Measurements from ENCODE around the gene GRIA4.

Gene GRIA4

GRCh38 chr11:105933695-105934094, 323.8 kb downstream of the GRIA4 start:
- Histone ChIP-seq H3K27ac (ENCODE audit: low read length) (no peak overlapping the region), H3K27me3 (ENCODE audit: low read depth, low read length) (no peaks in the 10 kb centered on the region), H2AFZ (ENCODE audit: low read depth, low read length) (no peak overlapping the region), H3K4me2 (ENCODE audit: low read length) (no peak overlapping the region), H3K79me2 (ENCODE audit: low read length) (no peaks in the 10 kb centered on the region), H3K9ac (ENCODE audit: low read length) (no peak overlapping the region), H4K20me1 (ENCODE audit: insufficient read depth, low read length) (no peaks in the 10 kb centered on the region), H3K4me1 (ENCODE audit: low read length) (no peaks in the 10 kb centered on the region), H3K4me3 (ENCODE audit: low read length) (no peak overlapping the region), H3K9me3 (ENCODE audit: insufficient read depth, low read length) (no peaks in the 10 kb centered on the region), H3K36me3 (replicated peaks; ENCODE audit: low read depth, low read length) (no peaks in the 10 kb centered on the region)
- TF ChIP-seq CTCF (IDR thresholded peaks at IDR 0.05; ENCODE audit: low read depth, low read length) (no peak), EZH2phosphoT487 (IDR thresholded peaks at IDR 0.05; ENCODE audit: low read depth) (no peak)

- no peak overlapping the region for H2AFZ ChIP-seq (ENCODE audit: low read depth, low read length)
- H3K79me2 ChIP-seq (ENCODE audit: low read length) = no peaks in the 10 kb centered on the region
- H3K9ac ChIP-seq (ENCODE audit: low read length) = no peak overlapping the region
- H3K36me3 ChIP-seq (replicated peaks; ENCODE audit: low read depth, low read length) = no peaks in the 10 kb centered on the region
- no peaks in the 10 kb centered on the region for H3K9me3 ChIP-seq (ENCODE audit: insufficient read depth, low read length)
- H4K20me1 ChIP-seq (ENCODE audit: insufficient read depth, low read length) = no peaks in the 10 kb centered on the region
- no peak overlapping the region for H3K4me3 ChIP-seq (ENCODE audit: low read length)
- H3K27me3 ChIP-seq (ENCODE audit: low read depth, low read length) = no peaks in the 10 kb centered on the region
- TF ChIP-seq CTCF (IDR thresholded peaks at IDR 0.05; ENCODE audit: low read depth, low read length) (no peak), EZH2phosphoT487 (IDR thresholded peaks at IDR 0.05; ENCODE audit: low read depth) (no peak)
- H3K4me1 ChIP-seq (ENCODE audit: low read length) = no peaks in the 10 kb centered on the region
- no peak overlapping the region for H3K4me2 ChIP-seq (ENCODE audit: low read length)
- no peak overlapping the region for H3K27ac ChIP-seq (ENCODE audit: low read length)
These were observed 325.9 kb downstream of the GRIA4 start for GRCh38 chr11:105935791-105936190.

- Histone ChIP-seq H3K27me3 (ENCODE audit: low read depth, low read length) (no peaks in the 10 kb centered on the region), H3K9me3 (ENCODE audit: insufficient read depth, low read length) (no peaks in the 10 kb centered on the region), H4K20me1 (ENCODE audit: insufficient read depth, low read length) (no peaks in the 10 kb centered on the region), H3K36me3 (replicated peaks; ENCODE audit: low read depth, low read length) (no peaks in the 10 kb centered on the region), H3K4me3 (ENCODE audit: low read length) (no peak overlapping the region), H3K9ac (ENCODE audit: low read length) (no peak overlapping the region), H2AFZ (ENCODE audit: low read depth, low read length) (no peak overlapping the region), H3K4me2 (ENCODE audit: low read length) (no peak overlapping the region), H3K4me1 (ENCODE audit: low read length) (no peaks in the 10 kb centered on the region), H3K79me2 (ENCODE audit: low read length) (no peaks in the 10 kb centered on the region), H3K27ac (ENCODE audit: low read length) (no peak overlapping the region)
- no peak for TF ChIP-seq CTCF (IDR thresholded peaks at IDR 0.05; ENCODE audit: low read depth, low read length)
- no peak for TF ChIP-seq EZH2phosphoT487 (IDR thresholded peaks at IDR 0.05; ENCODE audit: low read depth)
These were observed 327.5 kb downstream of the GRIA4 start for GRCh38 chr11:105937331-105937730.

- no peaks in the 10 kb centered on the region for H3K27me3 ChIP-seq (ENCODE audit: low read depth, low read length)
- H3K9me3 ChIP-seq (ENCODE audit: insufficient read depth, low read length) = no peaks in the 10 kb centered on the region
- no peaks in the 10 kb centered on the region for H3K36me3 ChIP-seq (replicated peaks; ENCODE audit: low read depth, low read length)
- no peak overlapping the region for H3K27ac ChIP-seq (ENCODE audit: low read length)
- no peaks in the 10 kb centered on the region for H3K79me2 ChIP-seq (ENCODE audit: low read length)
- TF ChIP-seq CTCF (IDR thresholded peaks at IDR 0.05; ENCODE audit: low read depth, low read length) = no peak
- TF ChIP-seq EZH2phosphoT487 (IDR thresholded peaks at IDR 0.05; ENCODE audit: low read depth) = no peak
- H3K4me3 ChIP-seq (ENCODE audit: low read length) = no peak overlapping the region
- H3K4me1 ChIP-seq (ENCODE audit: low read length) = no peaks in the 10 kb centered on the region
- no peak overlapping the region for H3K4me2 ChIP-seq (ENCODE audit: low read length)
- no peaks in the 10 kb centered on the region for H4K20me1 ChIP-seq (ENCODE audit: insufficient read depth, low read length)
- H3K9ac ChIP-seq (ENCODE audit: low read length) = no peak overlapping the region
- no peak overlapping the region for H2AFZ ChIP-seq (ENCODE audit: low read depth, low read length)
These were observed 327.9 kb downstream of the GRIA4 start for GRCh38 chr11:105937738-105938137.
